ENCODE results near the gene DDN. TPM values are rescaled to one million over a fixed set of nuclear protein-coding genes. Genes with fewer than 3 reads are reported as not detected.
A peak's percentile ranks its signal among the peaks of the same experiment; 100 is the strongest.

Gene DDN
- polyA plus RNA-seq, 1 of the 3 experiments (the other 2 are of a cell fraction): 0.20 TPM

GRCh38 chr12:48973531-48973930, 25.6 kb downstream of the DDN start:
- no peaks in the 10 kb centered on the region for H4K20me1 ChIP-seq (ENCODE audit: insufficient read depth)
- H3K36me3 ChIP-seq (replicated peaks in 1 of 2; ENCODE audit: control insufficient read depth in 1 of 2, insufficient read depth in 2 of 2, low read length in 1 of 2): no peaks in the 10 kb centered on the region
- peaks cover 0 to 16% of the 10 kb centered on the region in 2 experiments; a peak in 1 of 4 replicates for H3K4me1 ChIP-seq (ENCODE audit: control insufficient read depth in 1 of 2, insufficient read depth in 2 of 2, low read depth in 1 of 2, low read length in 1 of 2)
- no peak overlapping the region for H2AFZ ChIP-seq (ENCODE audit: low read depth)
- H3K9ac ChIP-seq: no peak overlapping the region
- H3K4me3 ChIP-seq (ENCODE audit: low read depth in 2 of 2, low read length in 1 of 2): no peak overlapping the region
- DNase-seq: peak; percentile 40
- no peak overlapping the region for H3K27ac ChIP-seq (ENCODE audit: low read depth in 2 of 2, low read length in 1 of 2)
- H3K79me2 ChIP-seq (ENCODE audit: insufficient read depth): no peaks in the 10 kb centered on the region
- H3K9me3 ChIP-seq: no peaks in the 10 kb centered on the region
- ChIA-PET POLR2A (interaction anchor here (0.6 kb wide), 1 partner anchor 69 kb away, joined by 3 read pairs; a partner anchor contains a TSS), CTCF (interaction anchor here (0.9 to 32.2 kb wide), 5 partner anchors 16 to 121 kb away, joined by 3 to 935 read pairs (median 9); partner anchors contain the start of genes ARF3, DDN and WNT1)
- H3K27me3 ChIP-seq (ENCODE audit: insufficient read depth): peaks cover 53% of the 10 kb centered on the region
- no peaks in the 10 kb centered on the region for H3K9me2 ChIP-seq
- WGBS (ENCODE audit: low lambda C conversion rate): 13% methylated on average over 4 of the region's 12 CpGs
- TF ChIP-seq USF1 (IDR thresholded peaks at IDR 0.05; ENCODE audit: borderline replicate concordance, low read depth) (no peak), SMC3 (IDR thresholded peaks at IDR 0.05; ENCODE audit: low read depth, low read length) (no peak), NFIC (IDR thresholded peaks at IDR 0.05; ENCODE audit: borderline replicate concordance) (no peak), ZBTB33 (IDR thresholded peaks at IDR 0.05; ENCODE audit: borderline replicate concordance, low read depth) (no peak), EZH2phosphoT487 (IDR thresholded peaks at IDR 0.05; ENCODE audit: borderline replicate concordance, low read depth) (no peak), PBX3 (IDR thresholded peaks at IDR 0.05) (no peak)
- H3K4me2 ChIP-seq: peak overlapping the region; percentile 24; the same call in 1 of the 2 replicates
- peaks cover 10% of the 10 kb centered on the region for H3F3A ChIP-seq (replicated peaks; ENCODE audit: insufficient read depth)

- POLR2A ChIA-PET: interaction anchor here (0.6 kb wide), 1 partner anchor 69 kb away, joined by 3 read pairs; a partner anchor contains a TSS
- H2AFZ ChIP-seq (ENCODE audit: low read depth): no peak overlapping the region
Measured at GRCh38 chr12:48972952-48973483, 26.2 kb downstream of the DDN start.

More at GRCh38 chr12:48972952-48973483, 26.2 kb downstream of the DDN start:
- Histone ChIP-seq H3F3A (replicated peaks; ENCODE audit: insufficient read depth) (peaks cover 10% of the 10 kb centered on the region), H3K9ac (no peak overlapping the region), H3K36me3 (replicated peaks in 1 of 2; ENCODE audit: control insufficient read depth in 1 of 2, insufficient read depth in 2 of 2, low read length in 1 of 2) (no peaks in the 10 kb centered on the region), H3K9me2 (no peaks in the 10 kb centered on the region), H4K20me1 (ENCODE audit: insufficient read depth) (no peaks in the 10 kb centered on the region), H3K79me2 (ENCODE audit: insufficient read depth) (no peaks in the 10 kb centered on the region), H3K4me3 (ENCODE audit: low read depth in 2 of 2, low read length in 1 of 2) (no peak overlapping the region), H3K4me2 (peak overlapping the region; percentile 78; the same call in 1 of the 2 replicates), H3K27ac (ENCODE audit: low read depth in 2 of 2, low read length in 1 of 2) (no peak overlapping the region), H3K27me3 (ENCODE audit: insufficient read depth) (peaks cover 49% of the 10 kb centered on the region), H3K4me1 (ENCODE audit: control insufficient read depth in 1 of 2, insufficient read depth in 2 of 2, low read depth in 1 of 2, low read length in 1 of 2) (peaks cover 0 to 13% of the 10 kb centered on the region in 2 experiments; a peak in 1 of 4 replicates), H3K9me3 (no peaks in the 10 kb centered on the region)
- TF ChIP-seq YY1 (IDR thresholded peaks at IDR 0.05; ENCODE audit: low read depth) (no peak), USF1 (IDR thresholded peaks at IDR 0.05; ENCODE audit: borderline replicate concordance, low read depth) (no peak), EZH2phosphoT487 (IDR thresholded peaks at IDR 0.05; ENCODE audit: borderline replicate concordance, low read depth) (no peak), PBX3 (IDR thresholded peaks at IDR 0.05) (no peak), POLR2AphosphoS5 (IDR thresholded peaks at IDR 0.05; ENCODE audit: low read depth, low read length) (no peak), RXRA (IDR thresholded peaks at IDR 0.05; ENCODE audit: borderline replicate concordance, low read depth) (no peak), RAD21 (IDR thresholded peaks at IDR 0.05; ENCODE audit: low read length) (no peak), TEAD4 (IDR thresholded peaks at IDR 0.05; ENCODE audit: borderline replicate concordance, insufficient read depth) (no peak), MAX (IDR thresholded peaks at IDR 0.05; ENCODE audit: low read depth) (no peak), GABPA (IDR thresholded peaks at IDR 0.05; ENCODE audit: low read depth) (no peak), FOXJ3 (CRISPR knock-in tag; IDR thresholded peaks at IDR 0.05) (no peak), CTCF (IDR thresholded peaks at IDR 0.05) (no peak; the same call in 1 of the 2 replicates), NFIC (IDR thresholded peaks at IDR 0.05; ENCODE audit: borderline replicate concordance) (no peak), NRF1 (IDR thresholded peaks at IDR 0.05; ENCODE audit: low read depth, low read length) (no peak)
- whole genome bisulfite sequencing (ENCODE audit: low lambda C conversion rate): 15% methylated on average over 3 of the region's 3 CpGs
- no peak for DNase-seq
- CTCF ChIA-PET: interaction anchor here (0.9 to 32.2 kb wide), 6 partner anchors 15 to 82 kb away, joined by 3 to 935 read pairs (median 6); partner anchors contain the start of genes ARF3, DDN and WNT1
